ENCODE results near the gene OAF. TPM values are rescaled to one million over a fixed set of nuclear protein-coding genes. Genes with fewer than 3 reads are reported as not detected.

Gene OAF
- polyA plus RNA-seq (2011; rRNA removed) (32.8 and 47.5 TPM in 2 replicates), polyA minus RNA-seq (2011; rRNA and poly(A)+ RNA removed) (13.8 and 22.0 TPM in 2 replicates)

DNA sequence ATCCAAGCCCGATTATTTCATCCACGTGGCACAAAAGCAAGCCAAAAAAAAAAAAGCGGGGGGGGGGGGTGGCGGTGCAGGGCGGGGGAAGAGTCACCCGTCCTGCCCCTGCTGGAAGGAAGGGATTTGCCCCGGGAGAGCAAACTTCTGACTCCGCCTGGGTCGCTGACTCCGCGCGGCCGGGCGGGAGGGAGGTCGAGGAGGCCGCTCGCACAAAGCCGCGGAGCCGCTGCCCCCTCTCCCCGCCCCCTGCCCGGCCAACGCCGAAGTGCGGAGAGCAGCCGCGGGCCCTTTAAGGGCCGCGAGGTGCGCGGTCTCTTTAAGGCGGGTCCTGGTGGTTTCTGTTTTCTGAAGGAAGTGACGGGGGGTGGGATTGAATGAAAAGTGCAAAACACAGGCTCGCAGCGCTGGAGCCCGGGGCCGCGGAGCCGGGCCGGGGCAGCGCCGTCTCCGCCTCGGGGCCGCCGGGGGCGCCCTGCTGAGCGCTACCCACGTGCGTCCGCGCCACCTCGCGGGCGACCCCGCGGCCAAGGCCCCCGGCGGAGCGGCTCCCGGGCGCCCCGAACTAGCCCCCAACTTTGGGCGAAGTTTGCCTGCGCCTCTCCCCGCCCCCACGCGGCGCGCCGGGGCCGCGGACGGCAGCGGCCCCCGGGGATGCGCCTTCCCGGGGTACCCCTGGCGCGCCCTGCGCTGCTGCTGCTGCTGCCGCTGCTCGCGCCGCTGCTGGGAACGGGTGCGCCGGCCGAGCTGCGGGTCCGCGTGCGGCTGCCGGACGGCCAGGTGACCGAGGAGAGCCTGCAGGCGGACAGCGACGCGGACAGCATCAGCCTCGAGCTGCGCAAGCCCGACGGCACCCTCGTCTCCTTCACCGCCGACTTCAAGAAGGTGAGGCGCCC lies at the start of gene OAF:
OAF (plus strand) TSS at position 407 of the 896 bp plus-strand sequence; CDS start at position 655, 248 bp downstream.
- Histone ChIP-seq H3K4me3 (ENCODE audit: low read depth, low read length) (peak within 1 kb of the TSS; percentile 72), H3K27me3 (ENCODE audit: control insufficient read depth, insufficient read depth, low read length) (no peaks in the 10 kb centered on the region), H3K36me3 (ENCODE audit: control insufficient read depth, insufficient read depth, low read length) (peaks cover 2% of the 10 kb centered on the region; the same call in 1 of the 2 replicates)
- no peak for TF ChIP-seq CTCF (IDR thresholded peaks at IDR 0.05; ENCODE audit: insufficient read depth, low read depth, low read length)
- POLR2A ChIA-PET: no interaction called here
- no peak for DNase-seq (ENCODE audit: low read depth)
- CTCF ChIA-PET: interaction anchor here (0.8 to 5.0 kb wide), 2 partner anchors 36 to 91 kb away, joined by 3 to 26 read pairs; no protein-coding TSS in a partner anchor

DNA sequence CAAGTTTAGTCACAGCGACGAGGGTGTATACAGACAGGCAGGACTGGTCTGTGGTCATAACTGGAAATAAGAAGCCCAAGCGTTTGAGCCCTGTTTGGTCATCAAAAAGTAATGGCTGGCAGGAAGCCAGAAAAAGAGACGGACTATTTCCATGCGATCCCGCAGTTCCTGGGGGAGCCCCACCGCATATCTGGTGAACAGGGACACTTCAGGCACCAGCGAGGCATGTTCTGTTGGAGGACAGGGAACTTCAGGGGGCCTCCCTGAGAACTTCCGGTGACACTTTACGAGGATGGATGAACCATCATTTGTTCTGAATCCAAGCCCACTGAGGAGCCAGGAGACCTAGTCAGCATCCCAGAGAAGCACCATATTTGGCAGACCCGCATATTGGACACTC lies 43.2 kb upstream of the OAF start:
- Histone ChIP-seq H3K27me3 (ENCODE audit: control insufficient read depth, insufficient read depth, low read length) (peaks cover 15% of the 10 kb centered on the region), H3K4me3 (ENCODE audit: low read depth, low read length) (no peak overlapping the region), H3K36me3 (ENCODE audit: control insufficient read depth, insufficient read depth, low read length) (no peaks in the 10 kb centered on the region)
- DNase-seq (ENCODE audit: low read depth): no peak
- CTCF ChIA-PET: interaction anchor here (0.6 to 12.1 kb wide), 7 partner anchors 12 to 135 kb away, joined by 3 to 250 read pairs (median 6); no protein-coding TSS in a partner anchor
- POLR2A ChIA-PET: no interaction called here
- TF ChIP-seq CTCF (IDR thresholded peaks at IDR 0.05; ENCODE audit: insufficient read depth, low read depth, low read length): no peak

- POLR2A ChIA-PET: interaction anchor here (0.6 kb wide), 1 partner anchor 493 kb away, joined by 3 read pairs; no protein-coding TSS in a partner anchor
- no peak for TF ChIP-seq CTCF (IDR thresholded peaks at IDR 0.05; ENCODE audit: insufficient read depth, low read depth, low read length)
- Histone ChIP-seq H3K36me3 (ENCODE audit: control insufficient read depth, insufficient read depth, low read length) (no peaks in the 10 kb centered on the region), H3K4me3 (ENCODE audit: low read depth, low read length) (peak overlapping the region; percentile 53), H3K27me3 (ENCODE audit: control insufficient read depth, insufficient read depth, low read length) (peaks cover 13% of the 10 kb centered on the region)
- CTCF ChIA-PET: interaction anchor here (0.6 to 12.1 kb wide), 25 partner anchors 10 to 803 kb away, joined by 3 to 250 read pairs (median 3); no protein-coding TSS in a partner anchor
- no peak for DNase-seq (ENCODE audit: low read depth)
These were observed 42.5 kb upstream of the OAF start for GRCh38 chr11:120168108-120168959.

DNA sequence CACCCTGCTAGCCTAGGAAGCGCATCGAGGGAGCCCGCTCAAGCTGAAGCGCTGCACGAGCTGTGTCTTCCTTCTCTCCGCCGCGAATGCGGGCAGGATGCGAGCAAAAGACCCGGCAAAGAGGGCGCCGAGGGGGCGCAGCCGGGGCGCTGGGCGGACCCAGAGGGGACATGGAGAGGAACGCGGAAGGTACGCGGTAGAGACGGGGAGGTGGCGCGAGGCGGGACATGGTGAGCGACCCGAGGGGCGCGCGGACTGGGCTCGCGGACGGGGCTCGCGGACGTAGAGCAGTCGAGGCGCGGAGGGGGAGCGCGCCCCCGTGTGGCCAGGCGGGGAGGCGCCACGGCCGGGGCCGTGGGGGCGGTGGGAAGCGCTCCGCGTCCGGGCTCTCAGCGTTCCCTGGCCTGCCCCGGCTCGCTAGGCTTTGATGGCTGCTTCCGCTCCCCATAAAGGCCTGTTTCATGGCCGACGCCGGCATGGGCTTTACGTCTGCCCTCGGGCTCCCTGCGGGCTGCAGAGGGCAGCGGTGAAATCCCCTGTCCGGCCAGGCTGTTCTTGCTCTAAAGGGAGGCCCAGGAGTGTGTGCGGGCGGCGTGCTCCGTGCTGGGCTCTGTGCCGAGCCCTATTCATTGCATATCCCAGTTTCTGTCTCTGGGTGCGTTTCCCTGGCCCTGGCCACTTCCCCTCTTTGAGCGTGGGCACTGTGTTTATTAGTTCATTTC lies 41.7 kb upstream of the OAF start:
- H3K36me3 ChIP-seq (ENCODE audit: control insufficient read depth, insufficient read depth, low read length): no peaks in the 10 kb centered on the region
- no peak for DNase-seq (ENCODE audit: low read depth)
- H3K27me3 ChIP-seq (ENCODE audit: control insufficient read depth, insufficient read depth, low read length): peaks cover 17% of the 10 kb centered on the region
- ChIA-PET POLR2A (interaction anchor here (0.6 kb wide), 1 partner anchor 494 kb away, joined by 3 read pairs; no protein-coding TSS in a partner anchor), CTCF (interaction anchor here (0.6 to 12.1 kb wide), 24 partner anchors 11 to 804 kb away, joined by 3 to 250 read pairs (median 3); no protein-coding TSS in a partner anchor)
- H3K4me3 ChIP-seq (ENCODE audit: low read depth, low read length): peak overlapping the region; percentile 53
- TF ChIP-seq CTCF (IDR thresholded peaks at IDR 0.05; ENCODE audit: insufficient read depth, low read depth, low read length): peak; percentile 43

Measured in BJ (cell line).